Brain microvascular endothelial cell (primary cell): ENCODE data around the gene CCDC77.

Experiments
- DNase-seq: peaks from one replicate; pipeline ENCODE4 v3.0.0-alpha.2; 2020
- H3K27ac ChIP-seq: fragments of 250-450 bp; sonication (Bioruptor Pico); 2 replicates; pipeline ENCODE4 v1.5.1; 2020; ENCODE audit warnings: mild to moderate bottlenecking, moderate library complexity
- H3K27me3 ChIP-seq: fragments of 250-450 bp; sonication (Bioruptor Pico); replicated peaks from 2 replicates; pipeline ENCODE4 v1.5.1; 2020; ENCODE audit warnings: mild to moderate bottlenecking
- H3K36me3 ChIP-seq: fragments of 250-450 bp; sonication (Bioruptor Pico); replicated peaks from 2 replicates; pipeline ENCODE4 v1.5.1; 2020; ENCODE audit warnings: mild to moderate bottlenecking
- H3K4me3 ChIP-seq: 2 replicates; pipeline ENCODE4 v1.5.1; 2011; ENCODE audit warnings: low read depth, mild to moderate bottlenecking, control low read depth, low read length, moderate library complexity
- in situ Hi-C: cut with HindIII; loops from 2 replicates; pipeline ENCODE4 v1.10.0; 2017; ENCODE audit warnings: low sequenced_read_pairs, low pct_ligation_motif_present
- TF ChIP-seq, protein P1 (sequence below): IDR thresholded peaks from 2 replicates; pipeline ENCODE4 v1.5.1; 2011; ENCODE audit warnings: low read depth, mild to moderate bottlenecking, moderate library complexity, low read length, control low read depth, inconsistent platforms; ENCODE audit errors: missing control alignments

Gene CCDC77

DNA sequence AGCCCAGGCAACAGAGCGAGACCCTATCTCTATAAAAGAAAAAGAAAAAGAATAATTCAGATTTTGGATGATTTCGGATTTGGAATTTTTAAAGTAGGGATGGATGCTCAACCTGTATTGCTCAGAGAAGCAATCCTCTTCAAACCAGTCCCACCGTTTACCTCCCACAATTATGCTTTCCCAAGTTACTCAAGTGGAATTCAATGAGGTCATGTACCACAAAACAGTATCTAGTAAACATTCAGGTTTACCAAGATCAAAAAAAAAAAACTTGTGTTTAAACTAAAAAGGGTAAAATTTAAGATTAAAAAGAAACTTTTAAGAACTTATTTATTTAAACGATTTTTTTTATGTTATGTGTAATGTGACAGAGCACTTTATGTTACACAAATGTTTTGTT, 14.8 kb upstream of the CCDC77 start:
- Histone ChIP-seq H3K4me3 (peak overlapping the region; percentile 88), H3K27me3 (no peaks in the 10 kb centered on the region), H3K36me3 (peaks cover 22% of the 10 kb centered on the region), H3K27ac (peak overlapping the region; percentile 22)
- TF ChIP-seq, protein P1, sequence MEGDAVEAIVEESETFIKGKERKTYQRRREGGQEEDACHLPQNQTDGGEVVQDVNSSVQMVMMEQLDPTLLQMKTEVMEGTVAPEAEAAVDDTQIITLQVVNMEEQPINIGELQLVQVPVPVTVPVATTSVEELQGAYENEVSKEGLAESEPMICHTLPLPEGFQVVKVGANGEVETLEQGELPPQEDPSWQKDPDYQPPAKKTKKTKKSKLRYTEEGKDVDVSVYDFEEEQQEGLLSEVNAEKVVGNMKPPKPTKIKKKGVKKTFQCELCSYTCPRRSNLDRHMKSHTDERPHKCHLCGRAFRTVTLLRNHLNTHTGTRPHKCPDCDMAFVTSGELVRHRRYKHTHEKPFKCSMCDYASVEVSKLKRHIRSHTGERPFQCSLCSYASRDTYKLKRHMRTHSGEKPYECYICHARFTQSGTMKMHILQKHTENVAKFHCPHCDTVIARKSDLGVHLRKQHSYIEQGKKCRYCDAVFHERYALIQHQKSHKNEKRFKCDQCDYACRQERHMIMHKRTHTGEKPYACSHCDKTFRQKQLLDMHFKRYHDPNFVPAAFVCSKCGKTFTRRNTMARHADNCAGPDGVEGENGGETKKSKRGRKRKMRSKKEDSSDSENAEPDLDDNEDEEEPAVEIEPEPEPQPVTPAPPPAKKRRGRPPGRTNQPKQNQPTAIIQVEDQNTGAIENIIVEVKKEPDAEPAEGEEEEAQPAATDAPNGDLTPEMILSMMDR = no peak
- DNase-seq = peak; percentile 4
- in situ Hi-C loops = no loop called here

DNA sequence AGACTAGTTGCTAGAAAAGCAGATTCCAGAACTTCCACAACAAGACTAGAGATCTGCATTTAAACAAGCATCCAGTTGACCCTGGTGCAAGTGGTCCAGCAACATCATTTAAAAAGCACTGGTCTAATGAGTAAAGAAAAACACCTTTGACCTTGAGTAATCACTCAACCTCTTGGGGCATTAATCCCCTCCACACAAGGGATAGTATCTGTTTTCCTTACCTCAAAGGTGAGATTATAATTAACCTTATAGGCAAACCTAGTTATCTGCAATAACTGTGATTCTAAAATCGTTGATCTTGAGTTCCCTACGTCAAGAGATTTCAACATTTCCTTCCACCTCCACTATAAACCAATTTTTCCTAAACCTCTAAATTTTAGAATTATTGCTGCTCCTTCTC, 13.4 kb upstream of the CCDC77 start:
- in situ Hi-C loops = no loop called here
- Histone ChIP-seq H3K4me3 (peak overlapping the region; percentile 88), H3K36me3 (peaks cover 10% of the 10 kb centered on the region)

DNA sequence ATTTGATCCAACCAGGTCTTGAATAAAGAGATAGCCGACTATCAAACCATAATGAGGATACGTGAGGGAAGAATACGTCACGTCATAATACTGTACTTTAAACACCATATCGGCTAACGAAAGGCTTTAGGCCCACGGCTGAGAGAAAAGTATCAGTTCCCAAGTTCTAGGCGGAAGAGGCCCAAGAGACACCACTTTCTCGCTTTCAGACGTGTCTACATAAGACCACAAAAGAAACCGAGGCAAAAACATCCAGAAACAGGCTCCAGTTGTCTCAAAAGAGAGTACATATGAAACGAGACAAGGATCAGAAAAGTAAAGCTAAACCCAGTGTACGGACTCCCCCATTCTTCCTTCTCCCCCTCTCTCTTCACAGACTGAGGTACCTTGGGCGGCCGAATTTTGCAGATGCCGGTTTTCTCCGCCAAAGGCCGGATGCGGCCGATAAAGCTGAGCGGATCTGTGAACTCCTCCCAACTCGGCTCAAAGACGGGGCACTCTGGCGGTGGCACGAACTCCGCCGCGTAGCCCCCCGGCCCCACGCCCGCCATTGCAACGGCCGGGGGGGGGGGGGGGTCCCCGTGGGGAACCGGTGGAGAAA, 12.8 kb upstream of the CCDC77 start:
- in situ Hi-C loops = no loop called here
- Histone ChIP-seq H3K27me3 (no peaks in the 10 kb centered on the region), H3K27ac (peak overlapping the region; percentile 90), H3K4me3 (peak overlapping the region; percentile 88), H3K36me3 (peaks cover 7% of the 10 kb centered on the region)
- TF ChIP-seq, protein P1 = no peak
- peak; percentile 3 for DNase-seq

More for the DNA sequence above, 13.4 kb upstream of the CCDC77 start:
- Histone ChIP-seq H3K27me3 (no peaks in the 10 kb centered on the region), H3K27ac (peak overlapping the region; percentile 90)
- TF ChIP-seq, protein P1 = no peak
- DNase-seq = no peak

DNA sequence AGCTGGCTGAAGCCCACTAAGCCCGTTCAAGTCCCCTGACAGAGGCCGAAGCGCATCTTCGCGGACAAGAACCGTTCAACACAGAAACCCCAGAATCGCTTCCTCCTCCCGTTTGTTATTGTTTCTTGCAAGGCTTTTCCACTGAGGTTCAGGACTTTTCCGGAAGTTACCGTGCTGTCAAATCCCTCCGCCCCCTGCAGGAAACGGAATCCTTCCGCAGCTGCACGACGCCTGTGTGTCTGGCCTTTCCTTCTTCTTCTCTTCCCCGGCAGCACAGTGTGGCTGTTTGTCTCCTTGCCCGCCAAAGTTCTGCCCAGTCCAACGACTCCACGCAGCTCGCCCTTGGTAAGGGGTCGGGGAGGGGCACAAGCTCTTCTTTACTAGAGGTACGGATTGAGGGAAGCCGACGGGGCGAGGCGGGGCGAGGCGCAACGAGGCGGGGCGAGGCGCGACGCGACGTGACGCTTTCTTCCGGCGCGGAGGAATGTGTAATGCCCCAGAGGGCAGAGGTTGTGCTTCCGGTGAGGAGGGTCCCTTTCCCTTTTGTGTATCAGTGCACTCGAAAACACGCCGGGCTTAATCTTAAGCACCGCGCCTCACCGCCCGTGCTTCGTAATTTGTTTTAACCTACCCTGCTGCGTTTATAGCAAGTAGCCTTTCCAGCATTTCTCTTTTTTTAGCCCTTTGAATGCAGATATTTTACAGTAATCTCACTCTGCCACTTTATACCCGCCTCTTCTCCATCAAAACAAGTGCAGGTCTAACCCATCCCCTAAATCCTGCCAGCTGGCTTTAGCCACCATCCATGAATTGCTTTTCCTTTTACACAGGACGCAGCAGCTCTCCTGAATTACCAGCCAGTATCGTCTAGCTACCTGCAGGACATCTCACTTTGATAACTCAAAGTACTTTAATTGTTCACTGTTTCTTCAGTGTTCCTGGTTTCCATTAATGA, 12.0 kb upstream of the CCDC77 start, which contains the start of gene KDM5A:
KDM5A (minus strand) TSS at position 179 of the 955 bp plus-strand sequence. CDS start 229 bp downstream, outside the sequence.
- no peaks in the 10 kb centered on the region for H3K36me3 ChIP-seq
- peak within 1 kb of the TSS; percentile 90 for H3K27ac ChIP-seq
- TF ChIP-seq, protein P1 = no peak
- peak; percentile 88 for DNase-seq
- H3K4me3 ChIP-seq = peak within 1 kb of the TSS; percentile 88
- no peaks in the 10 kb centered on the region for H3K27me3 ChIP-seq
- in situ Hi-C loops = no loop called here

DNA sequence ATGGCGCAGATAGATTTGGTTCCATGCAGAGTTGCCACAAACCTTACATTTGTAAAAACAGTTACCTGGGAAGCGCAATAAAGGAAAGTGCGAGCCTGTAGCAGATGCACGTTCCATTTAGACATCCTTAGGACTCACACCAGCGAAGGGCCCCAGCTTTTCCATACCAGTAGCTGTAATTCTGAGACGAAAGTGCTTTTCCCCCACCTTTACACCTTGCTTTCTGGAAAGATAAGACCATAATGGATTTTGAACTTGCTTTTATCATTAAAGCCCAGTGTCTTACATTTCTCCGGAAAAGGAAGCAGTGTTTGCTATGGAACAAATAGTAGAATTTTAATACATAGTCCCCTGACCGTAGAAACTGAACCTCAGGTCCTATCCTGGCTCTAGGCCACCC, 616 bp upstream of the CCDC77 start:
- Histone ChIP-seq H3K36me3 (no peaks in the 10 kb centered on the region), H3K4me3 (peak overlapping the region; percentile 85), H3K27ac (no peak overlapping the region), H3K27me3 (no peaks in the 10 kb centered on the region)
- no peak for DNase-seq
- TF ChIP-seq, protein P1 = no peak
- in situ Hi-C loops = no loop called here
